CD8-positive, alpha-beta memory T cell (primary cell): ENCODE results near the gene ITGA8. TPM values are rescaled to one million over a fixed set of nuclear protein-coding genes. Genes with fewer than 3 reads are reported as not detected.
A peak's percentile ranks its signal among the peaks of the same experiment; 100 is the strongest.

Experiments used
- CTCF ChIA-PET: fragments of 350-600 bp; sonication (Branson Sonifier 250); formaldehyde crosslinking; loops from one replicate; lab custom pipeline; 2021; ENCODE audit warnings: antibody characterized with exemption; lab: Charles Lee
- POLR2A ChIA-PET: fragments of 350-600 bp; sonication (Branson Sonifier 250); formaldehyde crosslinking; loops from one replicate; lab custom pipeline; 2021; ENCODE audit warnings: antibody characterized with exemption; lab: Charles Lee
- DNase-seq, 5 donors: peaks; one replicate each; pipeline versions ENCODE4 v3.0.0 to v3.0.0-alpha.2; 2020 to 2022; ENCODE audit warnings: mixed read lengths in 1 of 5
- H3K27ac ChIP-seq: one replicate; pipeline ENCODE4 v1.7.0; 2013; ENCODE audit warnings: low read depth, mild to moderate bottlenecking, low read length, moderate library complexity
- H3K27me3 ChIP-seq: 2 replicates; pipeline ENCODE4 v1.7.0; 2013; ENCODE audit warnings: low read length, mild to moderate bottlenecking; ENCODE audit not compliant: insufficient read depth, poor library complexity, severe bottlenecking
- H3K36me3 ChIP-seq: 2 replicates; pipeline ENCODE4 v1.7.0; 2013; ENCODE audit warnings: mild to moderate bottlenecking, low read length, moderate library complexity; ENCODE audit not compliant: insufficient read depth
- H3K4me1 ChIP-seq: 2 replicates; pipeline ENCODE4 v1.7.0; 2013; ENCODE audit warnings: mild to moderate bottlenecking, low read length, moderate library complexity; ENCODE audit not compliant: insufficient read depth
- H3K4me3 ChIP-seq: 2 replicates; pipeline ENCODE4 v1.7.0; 2013; ENCODE audit warnings: mild to moderate bottlenecking, low read length
- H3K9me3 ChIP-seq: 2 replicates; pipeline ENCODE4 v1.7.0; 2013; ENCODE audit warnings: mild to moderate bottlenecking, low read length
- H3K27ac Mint-ChIP-seq, 8 donors: one replicate each; pipeline ENCODE4 v1.8.0; 2020 to 2021; ENCODE audit warnings: mixed read lengths in 8 of 8, mild to moderate bottlenecking in 6 of 8, inconsistent platforms in 3 of 8, moderate library complexity in 3 of 8
- H3K27me3 Mint-ChIP-seq, 2 donors: one replicate each; pipeline ENCODE4 v1.8.0; 2020 to 2021; ENCODE audit warnings: mixed read lengths in 2 of 2, mild to moderate bottlenecking in 1 of 2, moderate library complexity in 1 of 2
- H3K36me3 Mint-ChIP-seq, 3 donors: one replicate each; pipeline ENCODE4 v1.8.0; 2020 to 2021; ENCODE audit warnings: mixed read lengths in 3 of 3, inconsistent platforms in 1 of 3, mild to moderate bottlenecking in 1 of 3
- H3K4me1 Mint-ChIP-seq, 3 donors: one replicate each; pipeline ENCODE4 v1.8.0; 2020 to 2021; ENCODE audit warnings: mixed read lengths in 3 of 3, inconsistent platforms in 1 of 3, mild to moderate bottlenecking in 1 of 3
- H3K4me3 Mint-ChIP-seq, 7 donors: one replicate each; pipeline ENCODE4 v1.8.0; 2020 to 2021; ENCODE audit warnings: mixed read lengths in 7 of 7, mild to moderate bottlenecking in 6 of 7, moderate library complexity in 4 of 7, inconsistent platforms in 2 of 7
- H3K9me3 Mint-ChIP-seq, 5 donors: one replicate each; pipeline ENCODE4 v1.8.0; 2020 to 2022; ENCODE audit warnings: mixed read lengths in 5 of 5, mild to moderate bottlenecking in 3 of 5, moderate library complexity in 2 of 5, inconsistent platforms in 1 of 5
- polyA plus RNA-seq: library from polyadenylated mRNA; unstranded; fragments of 300-500 nt; fragmentation: Illumina TruSeq; gene quantifications from one replicate; pipeline ENCODE4 v1.2.3, GENCODE V29; 2021
- total RNA-seq, 2 experiments: library from RNA; stranded (reverse); gene quantifications; one replicate each; pipeline ENCODE4 v1.2.3, GENCODE V29; 2021

Gene ITGA8
- total and polyA plus RNA-seq, 3 experiments from 2014 or later: not detected

DNA sequence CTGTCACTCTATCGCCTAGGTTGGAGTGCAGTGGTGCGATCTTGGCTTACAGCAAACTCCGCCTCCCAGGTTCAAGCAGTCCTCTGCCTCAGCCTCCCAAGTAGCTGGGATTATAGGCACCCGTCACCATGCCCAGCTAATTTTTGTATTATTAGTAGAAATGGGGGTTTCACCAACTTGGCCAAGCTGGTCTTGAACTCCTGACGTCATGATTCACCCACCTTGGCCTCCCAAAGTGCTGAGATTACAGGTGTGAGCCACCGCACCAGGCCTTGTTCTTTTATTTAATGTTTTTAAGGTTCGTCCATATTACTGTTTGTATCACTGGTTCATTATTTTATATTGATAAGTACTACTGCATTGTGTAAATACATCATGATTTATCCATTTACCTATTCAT, 10.2 kb upstream of the ITGA8 start:
- peaks cover 9 to 19% of the 10 kb centered on the region in 2 donors for H3K27me3 Mint-ChIP-seq
- Histone ChIP-seq H3K9me3 (no peaks in the 10 kb centered on the region), H3K27ac (no peak overlapping the region), H3K36me3 (no peaks in the 10 kb centered on the region), H3K27me3 (no peaks in the 10 kb centered on the region), H3K4me3 (no peak overlapping the region), H3K4me1 (no peaks in the 10 kb centered on the region)
- DNase-seq: no peak
- H3K4me1 Mint-ChIP-seq: no peaks in the 10 kb centered on the region
- no peaks in the 10 kb centered on the region for H3K36me3 Mint-ChIP-seq
- H3K9me3 Mint-ChIP-seq: peaks cover 0 to 12% (median 5%) of the 10 kb centered on the region in 5 donors
- POLR2A ChIA-PET: no interaction called here
- CTCF ChIA-PET: no interaction called here
- no peak overlapping the region for H3K27ac Mint-ChIP-seq
- no peak overlapping the region for H3K4me3 Mint-ChIP-seq

DNA sequence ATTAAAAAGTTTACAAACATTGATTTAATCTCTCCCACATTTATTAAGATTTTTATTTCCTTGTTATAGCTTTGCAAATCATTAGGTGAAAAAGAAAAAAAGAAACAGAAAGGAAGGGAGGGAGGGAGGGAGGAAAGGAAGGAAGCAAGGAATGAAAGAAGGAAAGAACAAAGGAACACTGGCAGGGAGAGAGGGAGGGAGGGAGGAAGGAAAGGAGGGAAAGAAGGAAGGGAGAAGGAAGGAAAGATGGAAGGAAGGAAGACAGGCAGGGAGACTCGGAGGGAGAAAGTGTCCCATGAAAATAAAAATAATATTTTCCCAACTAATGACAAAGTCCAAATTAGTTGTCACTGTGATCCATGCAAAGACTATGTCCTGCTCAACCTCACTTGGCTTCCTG, 6.3 kb upstream of the ITGA8 start:
- no peaks in the 10 kb centered on the region for H3K27me3 ChIP-seq
- Mint-ChIP-seq H3K9me3 (peaks cover 0 to 12% (median 4%) of the 10 kb centered on the region in 5 donors), H3K36me3 (no peaks in the 10 kb centered on the region), H3K27ac (no peak overlapping the region), H3K4me3 (no peak overlapping the region), H3K4me1 (no peaks in the 10 kb centered on the region), H3K27me3 (peaks cover 8 to 29% of the 10 kb centered on the region in 2 donors)
- no peaks in the 10 kb centered on the region for H3K36me3 ChIP-seq
- H3K27ac ChIP-seq: no peak overlapping the region
- no peak for DNase-seq
- POLR2A ChIA-PET: no interaction called here
- CTCF ChIA-PET: no interaction called here
- H3K9me3 ChIP-seq: no peaks in the 10 kb centered on the region
- H3K4me3 ChIP-seq: no peak overlapping the region
- no peaks in the 10 kb centered on the region for H3K4me1 ChIP-seq

DNA sequence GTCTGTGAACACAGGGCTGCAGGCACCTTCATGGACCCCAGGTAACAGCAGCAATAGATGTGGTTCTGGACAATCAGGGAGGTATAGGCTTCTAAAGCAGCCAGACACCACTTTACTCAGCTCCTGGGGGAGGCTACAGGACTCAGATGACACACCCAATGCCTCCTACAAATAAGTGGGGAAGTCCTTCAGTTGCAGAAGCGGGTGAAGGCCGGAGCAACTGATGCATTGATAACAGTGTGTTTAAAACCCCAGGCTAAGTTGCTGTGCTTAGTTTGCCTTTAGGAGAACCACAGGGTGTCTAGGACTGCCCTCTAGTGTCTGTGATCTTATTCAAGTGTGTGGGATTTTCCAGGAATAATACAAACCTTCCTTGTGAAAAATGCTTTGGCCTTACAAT, 5.9 kb upstream of the ITGA8 start:
- no peaks in the 10 kb centered on the region for H3K4me1 ChIP-seq
- H3K27me3 ChIP-seq: no peaks in the 10 kb centered on the region
- ChIA-PET CTCF (no interaction called here), POLR2A (no interaction called here)
- H3K36me3 ChIP-seq: no peaks in the 10 kb centered on the region
- no peak overlapping the region for H3K27ac Mint-ChIP-seq
- H3K9me3 ChIP-seq: no peaks in the 10 kb centered on the region
- no peak for DNase-seq
- H3K27me3 Mint-ChIP-seq: peaks cover 9 to 29% of the 10 kb centered on the region in 2 donors
- H3K36me3 Mint-ChIP-seq: no peaks in the 10 kb centered on the region
- H3K27ac ChIP-seq: no peak overlapping the region
- no peak overlapping the region for H3K4me3 ChIP-seq
- H3K9me3 Mint-ChIP-seq: peaks cover 0 to 11% (median 4%) of the 10 kb centered on the region in 5 donors
- H3K4me3 Mint-ChIP-seq: no peak overlapping the region
- no peaks in the 10 kb centered on the region for H3K4me1 Mint-ChIP-seq

DNA sequence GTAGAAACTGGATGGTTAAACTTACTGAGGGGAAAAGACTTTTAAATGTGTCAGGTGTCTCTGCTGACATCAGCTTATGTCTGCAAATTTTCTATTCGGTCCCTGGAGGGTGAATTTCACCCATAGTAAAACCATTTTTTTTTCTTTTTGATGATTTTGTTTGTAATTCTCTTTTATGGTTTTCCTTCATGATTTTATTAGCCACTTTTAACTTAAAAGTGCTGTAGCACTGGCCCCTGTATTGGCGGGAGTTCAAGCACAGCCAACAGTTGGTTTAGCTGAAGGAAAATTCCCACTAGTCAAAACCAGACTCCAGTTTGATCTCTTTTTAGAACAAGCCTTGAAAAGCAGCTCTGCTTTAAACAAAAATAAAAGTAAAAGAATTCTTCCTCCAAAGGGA, 5.0 kb upstream of the ITGA8 start:
- Mint-ChIP-seq H3K27ac (no peak overlapping the region), H3K36me3 (no peaks in the 10 kb centered on the region), H3K9me3 (peaks cover 0 to 9% (median 2%) of the 10 kb centered on the region in 5 donors), H3K4me3 (no peak overlapping the region), H3K27me3 (peaks cover 5 to 31% of the 10 kb centered on the region in 2 donors), H3K4me1 (no peaks in the 10 kb centered on the region)
- H3K27ac ChIP-seq: no peak overlapping the region
- H3K36me3 ChIP-seq: no peaks in the 10 kb centered on the region
- no peak for DNase-seq
- no peak overlapping the region for H3K4me3 ChIP-seq
- H3K27me3 ChIP-seq: no peaks in the 10 kb centered on the region
- H3K4me1 ChIP-seq: no peaks in the 10 kb centered on the region
- POLR2A ChIA-PET: no interaction called here
- H3K9me3 ChIP-seq: no peaks in the 10 kb centered on the region
- CTCF ChIA-PET: no interaction called here

DNA sequence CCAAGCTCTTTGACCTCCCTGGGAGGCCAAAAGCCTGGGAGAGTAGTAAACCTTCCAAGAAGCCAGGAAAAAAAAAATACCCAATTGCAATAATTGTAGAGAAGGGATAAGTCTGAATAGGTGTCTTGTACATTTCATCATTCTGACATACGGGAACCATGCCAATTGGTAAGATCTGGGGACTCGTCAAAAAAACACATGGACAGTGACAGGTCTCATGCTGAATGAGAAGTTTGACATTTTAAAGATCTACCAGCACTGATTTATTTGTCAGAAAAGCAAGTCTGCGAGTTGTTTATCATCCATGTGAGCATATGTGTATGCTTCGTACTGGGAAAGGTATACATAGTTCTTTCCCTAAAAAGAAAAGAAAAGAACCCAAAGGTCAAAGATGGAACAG, 4.1 kb upstream of the ITGA8 start:
- CTCF ChIA-PET: no interaction called here

DNA sequence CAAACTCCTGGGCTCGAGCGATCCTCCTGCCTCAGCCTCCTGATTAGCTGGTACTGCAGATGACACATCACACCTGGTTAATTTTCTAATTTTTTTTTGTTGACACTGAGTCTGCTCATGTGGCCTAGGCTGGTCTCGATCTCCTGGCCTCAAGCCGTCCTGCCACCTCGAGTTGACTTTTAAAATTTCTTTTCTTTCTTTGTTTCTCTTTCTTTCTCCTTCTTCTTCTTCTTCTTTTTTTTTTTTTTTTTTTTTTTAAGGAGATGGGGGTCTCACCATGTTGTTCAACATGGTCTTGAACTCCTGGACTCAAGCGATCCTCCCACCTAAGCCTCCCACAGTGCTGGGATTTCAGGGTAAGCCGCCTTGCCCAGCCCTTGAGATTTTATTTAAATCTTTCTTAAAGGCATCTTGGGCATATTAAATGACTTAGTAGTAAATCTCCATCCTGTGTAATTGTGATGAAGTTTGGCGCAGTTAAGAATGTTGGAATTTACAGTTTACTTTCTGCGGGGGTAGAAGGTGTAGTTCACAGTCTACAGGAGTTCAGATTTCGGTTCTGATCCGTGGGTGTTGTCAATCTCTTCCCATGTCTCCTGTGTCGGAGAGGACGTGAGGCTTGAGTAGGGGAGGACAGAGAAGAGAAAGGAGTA, 1.0 kb upstream of the ITGA8 start:
- CTCF ChIA-PET: no interaction called here

More for the DNA sequence above, 4.1 kb upstream of the ITGA8 start:
- H3K4me1 Mint-ChIP-seq: peaks cover 0 to 5% (median 4%) of the 10 kb centered on the region in 3 donors
- no peaks in the 10 kb centered on the region for H3K9me3 ChIP-seq
- no peak for DNase-seq
- no peak overlapping the region for H3K4me3 ChIP-seq
- H3K27me3 Mint-ChIP-seq: peaks cover 9 to 37% of the 10 kb centered on the region in 2 donors
- POLR2A ChIA-PET: no interaction called here
- no peak overlapping the region for H3K27ac ChIP-seq
- H3K9me3 Mint-ChIP-seq: peaks cover 0 to 6% (median 4%) of the 10 kb centered on the region in 5 donors
- H3K27me3 ChIP-seq: no peaks in the 10 kb centered on the region
- H3K4me3 Mint-ChIP-seq: no peak overlapping the region
- H3K36me3 ChIP-seq: no peaks in the 10 kb centered on the region
- no peaks in the 10 kb centered on the region for H3K4me1 ChIP-seq
- H3K36me3 Mint-ChIP-seq: no peaks in the 10 kb centered on the region
- no peak overlapping the region for H3K27ac Mint-ChIP-seq

DNA sequence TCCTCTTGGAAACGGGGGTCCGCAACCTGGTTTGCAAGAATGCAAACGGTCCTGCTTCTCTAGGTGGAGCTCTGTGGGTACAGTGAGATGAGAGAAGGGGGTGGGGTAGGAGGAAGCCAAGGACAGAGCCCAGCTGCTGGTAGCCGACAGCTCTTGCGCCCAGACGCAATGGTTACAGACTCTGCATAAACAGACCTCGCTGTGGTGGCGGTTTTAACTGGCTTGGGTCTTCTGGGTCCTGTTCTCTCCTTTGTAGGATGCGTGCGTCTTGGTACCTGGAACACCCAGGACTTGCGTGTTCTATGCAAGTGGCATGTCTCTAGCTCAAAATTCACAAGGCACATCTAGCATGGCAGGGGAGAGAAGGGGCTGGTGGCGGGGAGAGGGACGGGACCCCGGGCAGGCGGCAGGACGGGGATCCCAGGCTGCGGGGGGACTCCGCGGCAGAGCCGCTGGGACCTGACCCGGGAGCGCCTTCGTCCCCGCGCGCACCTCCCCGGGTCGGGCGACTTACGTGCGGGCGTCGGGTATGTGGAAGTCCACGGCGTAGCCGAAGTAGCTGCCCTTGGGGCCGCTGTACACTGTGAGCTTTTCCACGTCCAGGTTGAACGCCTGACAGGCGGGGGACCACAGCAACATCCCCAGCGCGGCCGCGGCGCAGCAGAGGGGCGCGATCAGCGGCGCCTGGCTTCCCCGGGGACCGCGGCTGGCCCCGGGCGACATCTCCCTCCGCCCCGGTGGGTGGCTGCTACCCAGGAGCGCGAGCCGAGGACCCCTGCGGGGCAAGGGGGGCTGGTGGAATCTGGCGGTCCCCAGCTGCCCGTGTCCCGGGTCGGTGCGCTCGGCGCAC, 448 bp downstream of the ITGA8 start:
- POLR2A ChIA-PET: no interaction called here

More for the DNA sequence above, 1.0 kb upstream of the ITGA8 start:
- no peaks in the 10 kb centered on the region for H3K4me1 ChIP-seq
- no peak overlapping the region for H3K27ac Mint-ChIP-seq
- H3K9me3 ChIP-seq: no peaks in the 10 kb centered on the region
- H3K27ac ChIP-seq: no peak overlapping the region
- no peak overlapping the region for H3K4me3 ChIP-seq
- peaks cover 0 to 6% (median 2%) of the 10 kb centered on the region in 5 donors for H3K9me3 Mint-ChIP-seq
- no peak overlapping the region for H3K4me3 Mint-ChIP-seq
- H3K36me3 ChIP-seq: no peaks in the 10 kb centered on the region
- H3K27me3 ChIP-seq: peaks cover 5% of the 10 kb centered on the region
- peaks cover 19 to 50% of the 10 kb centered on the region in 2 donors for H3K27me3 Mint-ChIP-seq
- H3K36me3 Mint-ChIP-seq: no peaks in the 10 kb centered on the region
- no peak for DNase-seq
- peaks cover 0 to 6% (median 5%) of the 10 kb centered on the region in 3 donors for H3K4me1 Mint-ChIP-seq
- POLR2A ChIA-PET: no interaction called here

DNA sequence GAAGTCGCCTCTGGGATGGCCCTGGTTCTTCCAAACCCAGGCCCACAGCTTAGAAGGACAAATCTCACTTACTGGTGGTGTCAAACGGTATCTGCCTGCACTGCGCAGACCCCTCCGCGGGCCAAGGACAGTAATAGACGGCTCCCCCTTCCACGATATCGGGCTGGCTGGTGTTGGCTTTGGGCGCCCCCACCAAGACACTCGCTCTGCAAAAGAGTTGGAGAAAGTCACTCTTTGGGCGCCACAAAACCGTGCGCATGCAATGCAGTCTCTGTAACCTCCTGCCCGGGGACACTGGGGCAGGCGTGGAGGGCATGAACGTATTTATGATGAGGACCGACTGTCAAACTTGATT, 1.1 kb downstream of the ITGA8 start:
- H3K9me3 Mint-ChIP-seq: peaks cover 0 to 6% (median 2%) of the 10 kb centered on the region in 5 donors
- H3K4me3 ChIP-seq: no peak overlapping the region
- CTCF ChIA-PET: no interaction called here

More for the DNA sequence above, 448 bp downstream of the ITGA8 start:
- Histone ChIP-seq H3K4me3 (no peak overlapping the region), H3K27ac (no peak overlapping the region), H3K36me3 (no peaks in the 10 kb centered on the region), H3K27me3 (peaks cover 5% of the 10 kb centered on the region), H3K4me1 (no peaks in the 10 kb centered on the region), H3K9me3 (no peaks in the 10 kb centered on the region)
- Mint-ChIP-seq H3K4me1 (peaks cover 0 to 6% (median 5%) of the 10 kb centered on the region in 3 donors), H3K9me3 (peaks cover 0 to 6% (median 2%) of the 10 kb centered on the region in 5 donors), H3K4me3 (peak overlapping the region in 2 of 7 donors; percentile 5 to 65), H3K36me3 (no peaks in the 10 kb centered on the region), H3K27ac (no peak overlapping the region), H3K27me3 (peaks cover 20 to 55% of the 10 kb centered on the region in 2 donors)
- DNase-seq: no peak
- CTCF ChIA-PET: no interaction called here

More for the DNA sequence above, 1.1 kb downstream of the ITGA8 start:
- H3K27me3 ChIP-seq: peaks cover 5% of the 10 kb centered on the region
- no peaks in the 10 kb centered on the region for H3K9me3 ChIP-seq
- H3K27ac ChIP-seq: no peak overlapping the region
- POLR2A ChIA-PET: no interaction called here
- no peak overlapping the region for H3K27ac Mint-ChIP-seq
- H3K36me3 Mint-ChIP-seq: no peaks in the 10 kb centered on the region
- H3K4me1 ChIP-seq: no peaks in the 10 kb centered on the region
- peaks cover 20 to 55% of the 10 kb centered on the region in 2 donors for H3K27me3 Mint-ChIP-seq
- no peaks in the 10 kb centered on the region for H3K36me3 ChIP-seq
- H3K4me1 Mint-ChIP-seq: peaks cover 0 to 6% (median 5%) of the 10 kb centered on the region in 3 donors
- H3K4me3 Mint-ChIP-seq: peak overlapping the region in 1 of 7 donors; percentile 65
- no peak for DNase-seq
